AG04450 (cell line): ENCODE results near the gene NINL. TPM values are rescaled to one million over a fixed set of nuclear protein-coding genes. Genes with fewer than 3 reads are reported as not detected.

ENCODE experiments used
- CTCF ChIA-PET: fragments of 300-600, 350-600 bp; formaldehyde crosslinking; extraction: SDS; loops from one replicate; lab custom pipeline; 2022; ENCODE audit warnings: antibody characterized with exemption, inconsistent platforms; lab: Charles Lee
- POLR2A ChIA-PET: fragments of 350-600 bp; formaldehyde crosslinking; extraction: SDS; loops from one replicate; lab custom pipeline; 2021; ENCODE audit warnings: antibody characterized with exemption, inconsistent platforms; lab: Yijun Ruan, JAX
- DNase-seq: peaks from one replicate; pipeline ENCODE4 v3.0.0-alpha.2; 2011; ENCODE audit warnings: low read depth, low spot score
- H3K27ac ChIP-seq: one replicate; pipeline ENCODE4 v1.5.1; 2012; ENCODE audit warnings: low read depth, low read length, control low read depth
- H3K27me3 ChIP-seq: one replicate; pipeline ENCODE4 v1.6.0; 2012; ENCODE audit warnings: low read length; ENCODE audit not compliant: control insufficient read depth, insufficient read depth
- H3K4me3 ChIP-seq: 2 replicates; pipeline ENCODE4 v1.5.1; 2011; ENCODE audit warnings: mild to moderate bottlenecking, low read depth, low read length, control low read depth
- H3K9me3 ChIP-seq: 2 replicates; pipeline ENCODE4 v1.5.1; 2012; ENCODE audit warnings: low read length; ENCODE audit not compliant: control insufficient read depth, insufficient read depth
- polyA plus RNA-seq: library from polyadenylated mRNA; depleted of rRNA; stranded (reverse); fragments of >200 nt; gene quantifications from 2 replicates; pipeline ENCODE4 v1.2.3, GENCODE V29; 2011
- TF ChIP-seq, protein P1 (sequence below): IDR thresholded peaks from 2 replicates; pipeline ENCODE4 v1.5.1; 2011; ENCODE audit warnings: low read depth, low read length, control low read depth, inconsistent platforms

Gene NINL
- polyA plus RNA-seq, 1 experiment: 10.4 TPM

DNA sequence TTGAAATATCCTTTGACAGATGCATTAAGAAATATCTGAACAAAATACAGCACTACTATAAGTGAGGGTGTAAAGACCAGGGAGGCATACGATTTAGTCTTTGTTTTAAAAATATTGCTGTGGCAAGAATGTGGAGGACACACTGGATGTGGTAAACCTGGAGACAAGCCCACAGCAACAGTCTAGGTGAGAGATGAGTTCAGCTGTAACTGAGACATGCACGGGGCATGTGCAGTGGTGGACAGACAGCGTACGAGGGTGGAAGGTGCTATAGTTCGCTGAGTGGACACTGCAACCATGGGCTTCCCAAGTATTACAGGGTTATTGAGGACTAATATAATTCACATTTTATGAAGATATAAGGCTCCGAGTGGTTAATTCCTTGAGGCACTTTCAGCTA lies 36.7 kb upstream of the NINL start:
- Histone ChIP-seq H3K27me3 (no peaks in the 10 kb centered on the region), H3K9me3 (peaks cover 6% of the 10 kb centered on the region; the same call in 1 of the 2 replicates), H3K27ac (no peak overlapping the region), H3K4me3 (peak overlapping the region; percentile 14; the same call in 1 of the 2 replicates)
- ChIA-PET CTCF (no interaction called here), POLR2A (interaction anchor here (0.6 kb wide), 1 partner anchor 215 kb away, joined by 3 read pairs; the partner anchor contains the start of gene GINS1)
- no peak for DNase-seq
- TF ChIP-seq, protein P1, sequence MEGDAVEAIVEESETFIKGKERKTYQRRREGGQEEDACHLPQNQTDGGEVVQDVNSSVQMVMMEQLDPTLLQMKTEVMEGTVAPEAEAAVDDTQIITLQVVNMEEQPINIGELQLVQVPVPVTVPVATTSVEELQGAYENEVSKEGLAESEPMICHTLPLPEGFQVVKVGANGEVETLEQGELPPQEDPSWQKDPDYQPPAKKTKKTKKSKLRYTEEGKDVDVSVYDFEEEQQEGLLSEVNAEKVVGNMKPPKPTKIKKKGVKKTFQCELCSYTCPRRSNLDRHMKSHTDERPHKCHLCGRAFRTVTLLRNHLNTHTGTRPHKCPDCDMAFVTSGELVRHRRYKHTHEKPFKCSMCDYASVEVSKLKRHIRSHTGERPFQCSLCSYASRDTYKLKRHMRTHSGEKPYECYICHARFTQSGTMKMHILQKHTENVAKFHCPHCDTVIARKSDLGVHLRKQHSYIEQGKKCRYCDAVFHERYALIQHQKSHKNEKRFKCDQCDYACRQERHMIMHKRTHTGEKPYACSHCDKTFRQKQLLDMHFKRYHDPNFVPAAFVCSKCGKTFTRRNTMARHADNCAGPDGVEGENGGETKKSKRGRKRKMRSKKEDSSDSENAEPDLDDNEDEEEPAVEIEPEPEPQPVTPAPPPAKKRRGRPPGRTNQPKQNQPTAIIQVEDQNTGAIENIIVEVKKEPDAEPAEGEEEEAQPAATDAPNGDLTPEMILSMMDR: no peak

DNA sequence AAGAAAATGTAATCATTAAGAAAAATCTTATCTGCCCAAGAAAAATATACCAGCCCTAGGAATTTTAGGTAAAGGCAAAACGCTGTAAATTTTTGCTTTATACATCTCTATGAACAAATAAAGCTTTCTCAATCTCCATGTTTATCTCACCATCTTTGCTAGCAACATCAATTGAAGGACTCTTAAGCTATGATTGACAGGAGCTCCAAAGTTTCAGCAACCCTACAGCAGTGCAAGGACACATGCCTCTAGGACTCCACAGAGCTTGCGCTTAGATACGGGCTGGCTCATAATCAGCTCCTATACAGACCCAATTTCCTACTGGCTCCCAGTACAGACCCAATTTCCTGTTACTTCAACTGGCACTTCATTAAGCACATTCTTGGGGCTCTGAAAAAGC lies 34.2 kb upstream of the NINL start:
- ChIA-PET CTCF (no interaction called here), POLR2A (no interaction called here)
- Histone ChIP-seq H3K27me3 (no peaks in the 10 kb centered on the region), H3K9me3 (peaks cover 6% of the 10 kb centered on the region; the same call in 1 of the 2 replicates), H3K27ac (no peak overlapping the region), H3K4me3 (no peak overlapping the region)
- TF ChIP-seq, protein P1: no peak
- no peak for DNase-seq

DNA sequence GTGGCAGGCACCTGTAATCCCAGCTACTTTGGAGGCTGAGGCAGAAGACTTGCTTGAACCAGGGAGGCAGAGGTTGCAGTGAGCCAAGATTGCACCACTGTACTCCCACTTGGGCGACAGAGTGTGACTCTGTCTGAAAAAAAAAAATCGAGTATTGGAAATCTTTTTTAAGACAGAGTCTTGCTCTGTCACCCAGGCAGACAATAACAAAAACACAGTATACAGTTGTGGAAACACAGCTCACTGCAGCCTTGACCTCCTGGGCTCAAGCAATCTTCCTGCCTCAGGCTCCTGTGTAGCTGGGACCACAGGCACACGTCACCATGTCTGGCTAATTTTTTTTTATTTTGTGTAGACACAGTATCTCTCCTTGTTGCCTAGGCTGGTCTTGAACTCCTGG lies 23.4 kb upstream of the NINL start:
- no peak overlapping the region for H3K27ac ChIP-seq
- no peaks in the 10 kb centered on the region for H3K9me3 ChIP-seq
- H3K4me3 ChIP-seq: no peak overlapping the region
- CTCF ChIA-PET: interaction anchor here (0.6 kb wide), 1 partner anchor 181 kb away, joined by 3 read pairs; no protein-coding TSS in a partner anchor
- POLR2A ChIA-PET: interaction anchor here (0.6 kb wide), 1 partner anchor 131 kb away, joined by 6 read pairs; no protein-coding TSS in a partner anchor
- H3K27me3 ChIP-seq: no peaks in the 10 kb centered on the region
- DNase-seq: no peak
- TF ChIP-seq, protein P1: no peak

DNA sequence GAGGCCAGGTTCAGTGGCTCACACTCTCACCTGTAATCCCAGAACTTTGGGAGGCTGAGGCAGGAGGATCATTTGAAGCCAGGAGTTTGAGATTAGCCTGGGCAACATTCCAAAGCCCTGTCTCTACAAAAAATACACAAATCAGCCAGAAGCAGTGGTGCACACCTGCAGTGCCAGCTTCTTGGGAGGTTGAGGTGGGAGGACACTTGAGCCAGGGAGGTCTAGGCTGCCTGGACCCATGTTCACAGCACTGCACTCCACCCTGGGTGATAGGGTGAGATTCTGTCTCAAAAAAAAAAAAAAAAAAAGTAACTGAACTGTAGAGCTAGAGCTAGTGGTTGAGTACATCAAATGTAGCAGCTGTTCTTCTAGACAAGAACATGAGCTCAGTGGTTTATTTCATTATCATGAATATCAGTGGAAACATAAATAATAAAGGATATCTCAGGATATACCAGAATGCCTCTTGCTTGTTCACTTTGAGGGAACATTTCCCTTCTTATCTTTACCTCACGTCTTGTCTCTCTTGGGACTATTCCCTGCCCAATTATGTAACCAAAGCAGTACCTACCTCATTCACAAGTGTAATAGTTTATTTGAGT lies 20.9 kb upstream of the NINL start:
- no peak for DNase-seq
- ChIA-PET CTCF (no interaction called here), POLR2A (no interaction called here)
- Histone ChIP-seq H3K9me3 (peaks cover 3% of the 10 kb centered on the region; the same call in 1 of the 2 replicates), H3K4me3 (no peak overlapping the region), H3K27me3 (no peaks in the 10 kb centered on the region), H3K27ac (no peak overlapping the region)
- TF ChIP-seq, protein P1: no peak

DNA sequence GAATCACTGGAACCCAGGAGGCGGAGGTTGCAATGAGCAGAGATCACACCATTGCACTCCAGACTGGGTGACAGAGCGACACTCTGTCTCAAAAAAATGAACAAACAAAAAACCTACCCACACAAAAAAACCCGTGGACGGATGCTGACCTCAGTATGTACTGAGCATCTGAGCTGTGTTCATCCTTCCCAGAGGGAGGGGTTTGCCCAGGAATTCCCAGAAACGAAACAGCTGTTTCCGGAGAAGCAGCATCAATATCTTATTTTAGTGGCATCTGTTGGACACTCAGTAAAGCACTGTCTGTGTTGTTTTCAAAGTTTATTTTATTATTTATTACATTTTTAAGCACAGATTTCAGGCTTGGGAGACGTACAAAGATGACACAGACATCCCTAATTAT lies 19.8 kb upstream of the NINL start:
- Histone ChIP-seq H3K9me3 (peaks cover 3% of the 10 kb centered on the region; the same call in 1 of the 2 replicates), H3K27ac (no peak overlapping the region), H3K27me3 (no peaks in the 10 kb centered on the region), H3K4me3 (no peak overlapping the region)
- ChIA-PET POLR2A (no interaction called here), CTCF (no interaction called here)
- DNase-seq: no peak
- TF ChIP-seq, protein P1: no peak
